ENCODE data around the gene MEF2C. TPM values are rescaled to one million over a fixed set of nuclear protein-coding genes. Genes with fewer than 3 reads are reported as not detected.
A peak's percentile ranks its signal among the peaks of the same experiment; 100 is the strongest.

Gene MEF2C
- polyA plus RNA-seq, 1 donor (not counting 4 experiments of a cell fraction or from before 2014, with no cell fraction given): 0.10 TPM

DNA sequence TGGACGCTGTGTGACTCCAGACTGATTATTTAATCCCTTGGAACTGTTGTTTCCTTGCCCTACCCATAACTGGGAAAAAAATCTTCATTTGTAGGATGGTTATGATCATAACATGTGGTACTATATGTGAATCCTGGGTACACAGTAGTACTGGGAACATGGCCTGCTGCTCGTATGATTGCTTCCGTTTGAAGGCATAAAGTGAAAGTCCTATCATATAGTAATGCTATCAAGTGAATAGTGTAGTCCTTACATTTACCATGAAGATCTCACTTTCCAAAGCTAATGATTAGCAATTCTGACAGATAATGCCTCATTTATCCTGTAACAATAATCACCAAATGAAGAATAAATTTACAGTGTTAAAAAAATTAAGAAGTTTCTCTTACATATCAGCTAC lies 53.2 kb downstream of the MEF2C start:
- Histone ChIP-seq H3K79me2 (ENCODE audit: control insufficient read depth, insufficient read depth, low read length) (no peaks in the 10 kb centered on the region), H2AFZ (ENCODE audit: control insufficient read depth, low read length) (no peak overlapping the region), H3K4me2 (ENCODE audit: control insufficient read depth, extremely low read depth, insufficient read depth, low read depth, low read length) (no peak overlapping the region), H3K27me3 (ENCODE audit: control insufficient read depth, extremely low read depth, insufficient read depth, low read length) (no peaks in the 10 kb centered on the region), H3K27ac (ENCODE audit: control insufficient read depth, insufficient read depth, low read length) (no peak overlapping the region), H3K9ac (ENCODE audit: control insufficient read depth, extremely low read depth, insufficient read depth, low read length) (no peak overlapping the region), H3K36me3 (ENCODE audit: control insufficient read depth in 2 of 2, extremely low read depth in 1 of 2, insufficient read depth in 2 of 2, low read length in 2 of 2) (no peaks in the 10 kb centered on the region), H3K9me3 (ENCODE audit: control insufficient read depth, low read depth, low read length) (no peaks in the 10 kb centered on the region), H3K4me1 (ENCODE audit: control insufficient read depth, extremely low read depth, insufficient read depth, low read length) (no peaks in the 10 kb centered on the region), H3K4me3 (ENCODE audit: control insufficient read depth in 2 of 3, extremely low read depth in 1 of 3, insufficient read depth in 2 of 3, low read depth in 1 of 3, low read length in 3 of 3) (no peak overlapping the region), H3K9me1 (ENCODE audit: control insufficient read depth, extremely low read depth, insufficient read depth, low read length) (no peaks in the 10 kb centered on the region), H4K20me1 (ENCODE audit: control insufficient read depth, extremely low read depth, insufficient read depth, low read length) (no peaks in the 10 kb centered on the region)
- dilution Hi-C loops (cut with MboI; ENCODE audit: extremely low pct_ligation_motif_present, low sequenced_read_pairs): no loop called here
- FAIRE-seq (no peak), DNase-seq (ENCODE audit: low read depth, low spot score) (no peak)
- TF ChIP-seq EZH2 (IDR thresholded peaks at IDR 0.05; ENCODE audit: low read length) (no peak), CTCF (optimal IDR thresholded peaks at IDR 0.05 in 1 of 3, IDR thresholded peaks at IDR 0.05 in 1 of 3, conservative IDR thresholded peaks at IDR 0.05 in 1 of 3; ENCODE audit: extremely low read depth in 1 of 3, insufficient read depth in 2 of 3, low read length in 3 of 3) (no peak)

DNA sequence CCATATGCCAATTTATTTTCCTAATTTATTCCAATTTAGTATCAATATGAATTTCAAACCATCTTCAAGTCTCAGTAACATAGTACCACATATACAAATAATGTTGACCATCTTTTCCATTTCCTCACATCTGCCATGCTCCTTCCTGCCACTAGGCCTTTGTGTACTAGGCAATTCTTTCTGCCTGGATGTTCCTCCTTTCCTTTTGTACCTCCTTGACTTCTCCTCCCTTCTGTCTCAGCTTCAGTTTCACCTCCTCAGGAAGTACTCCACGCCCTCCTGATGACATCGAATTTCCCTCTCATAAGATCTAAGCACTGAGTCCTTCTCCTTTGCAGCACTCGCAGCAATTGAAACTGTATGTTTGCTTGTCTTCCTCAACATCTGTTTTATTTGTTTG lies 53.9 kb downstream of the MEF2C start:
- Histone ChIP-seq H3K4me2 (ENCODE audit: control insufficient read depth, extremely low read depth, insufficient read depth, low read depth, low read length) (no peak overlapping the region), H3K9ac (ENCODE audit: control insufficient read depth, extremely low read depth, insufficient read depth, low read length) (no peak overlapping the region), H3K4me1 (ENCODE audit: control insufficient read depth, extremely low read depth, insufficient read depth, low read length) (no peaks in the 10 kb centered on the region), H3K4me3 (ENCODE audit: control insufficient read depth in 2 of 3, extremely low read depth in 1 of 3, insufficient read depth in 2 of 3, low read depth in 1 of 3, low read length in 3 of 3) (no peak overlapping the region), H3K27ac (ENCODE audit: control insufficient read depth, insufficient read depth, low read length) (no peak overlapping the region), H2AFZ (ENCODE audit: control insufficient read depth, low read length) (no peak overlapping the region), H3K36me3 (ENCODE audit: control insufficient read depth in 2 of 2, extremely low read depth in 1 of 2, insufficient read depth in 2 of 2, low read length in 2 of 2) (no peaks in the 10 kb centered on the region), H3K9me1 (ENCODE audit: control insufficient read depth, extremely low read depth, insufficient read depth, low read length) (no peaks in the 10 kb centered on the region), H3K27me3 (ENCODE audit: control insufficient read depth, extremely low read depth, insufficient read depth, low read length) (no peaks in the 10 kb centered on the region), H3K9me3 (ENCODE audit: control insufficient read depth, low read depth, low read length) (no peaks in the 10 kb centered on the region), H3K79me2 (ENCODE audit: control insufficient read depth, insufficient read depth, low read length) (no peaks in the 10 kb centered on the region), H4K20me1 (ENCODE audit: control insufficient read depth, extremely low read depth, insufficient read depth, low read length) (no peaks in the 10 kb centered on the region)
- dilution Hi-C loops (cut with MboI; ENCODE audit: extremely low pct_ligation_motif_present, low sequenced_read_pairs): no loop called here
- DNase-seq (ENCODE audit: low read depth, low spot score) (no peak), FAIRE-seq (no peak)
- TF ChIP-seq EZH2 (IDR thresholded peaks at IDR 0.05; ENCODE audit: low read length): no peak
- TF ChIP-seq CTCF (optimal IDR thresholded peaks at IDR 0.05 in 1 of 3, IDR thresholded peaks at IDR 0.05 in 1 of 3, conservative IDR thresholded peaks at IDR 0.05 in 1 of 3; ENCODE audit: extremely low read depth in 1 of 3, insufficient read depth in 2 of 3, low read length in 3 of 3): peak in 2 of 3 experiments; percentile 11 to 23

Data from keratinocyte (primary cell).